Activated CD4-positive, CD25-positive, alpha-beta regulatory T cell treated with anti-CD3 and anti-CD28 coated beads, Interleukin-2, amount 50 U/mL, for 24 hours (primary cell): ENCODE data around the gene MICU2.

Experiments used
- ATAC-seq, 2 donors: fragments of 150-1000 bp; cut with Tn5 transposase; one replicate each; pipeline ENCODE4 v1.10.0; 2021; ENCODE audit warnings: mild to moderate bottlenecking in 1 of 2, moderate library complexity in 1 of 2

MICU2 gene, protein sequence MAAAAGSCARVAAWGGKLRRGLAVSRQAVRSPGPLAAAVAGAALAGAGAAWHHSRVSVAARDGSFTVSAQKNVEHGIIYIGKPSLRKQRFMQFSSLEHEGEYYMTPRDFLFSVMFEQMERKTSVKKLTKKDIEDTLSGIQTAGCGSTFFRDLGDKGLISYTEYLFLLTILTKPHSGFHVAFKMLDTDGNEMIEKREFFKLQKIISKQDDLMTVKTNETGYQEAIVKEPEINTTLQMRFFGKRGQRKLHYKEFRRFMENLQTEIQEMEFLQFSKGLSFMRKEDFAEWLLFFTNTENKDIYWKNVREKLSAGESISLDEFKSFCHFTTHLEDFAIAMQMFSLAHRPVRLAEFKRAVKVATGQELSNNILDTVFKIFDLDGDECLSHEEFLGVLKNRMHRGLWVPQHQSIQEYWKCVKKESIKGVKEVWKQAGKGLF

DNA sequence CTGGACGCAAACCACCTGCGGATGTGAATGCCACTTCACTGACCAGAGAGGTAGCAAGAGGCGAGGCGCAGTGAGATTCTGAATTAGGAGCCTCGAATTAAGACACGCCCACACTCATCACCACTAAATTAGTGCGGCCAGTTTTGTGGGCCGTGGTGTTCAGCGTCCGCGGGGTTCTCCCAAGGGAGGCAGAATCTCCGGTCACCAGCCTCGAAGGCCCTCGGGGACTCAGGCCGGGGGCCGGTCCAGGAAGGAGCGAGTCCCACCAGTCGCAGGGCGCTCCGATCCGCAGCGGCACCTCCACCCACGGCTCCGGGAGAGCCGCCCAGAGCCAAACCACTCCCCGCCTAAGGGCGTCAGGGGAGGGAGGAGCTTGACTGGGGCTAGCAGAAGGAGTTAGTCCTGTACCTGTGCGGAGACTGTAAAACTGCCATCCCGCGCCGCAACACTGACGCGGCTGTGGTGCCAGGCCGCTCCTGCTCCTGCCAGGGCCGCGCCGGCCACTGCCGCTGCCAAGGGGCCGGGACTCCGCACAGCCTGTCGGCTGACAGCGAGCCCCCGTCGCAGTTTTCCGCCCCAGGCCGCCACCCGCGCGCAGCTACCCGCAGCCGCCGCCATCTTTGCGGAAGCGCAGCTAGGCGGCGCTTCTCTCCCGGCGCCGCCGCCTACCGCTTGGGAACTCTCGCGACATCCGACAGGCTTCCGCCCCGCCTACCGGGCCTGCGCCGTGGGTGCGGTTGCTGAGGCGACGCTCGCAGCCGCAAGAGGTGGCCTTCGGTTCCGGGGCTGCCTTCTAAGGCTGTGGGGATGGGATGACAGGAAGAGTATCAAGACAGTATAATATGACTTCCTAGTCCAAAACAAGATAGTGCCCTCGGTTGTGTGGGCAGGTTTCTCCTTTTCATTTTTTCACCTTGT, at the start of gene MICU2:
Gene MICU2, minus strand, starts transcription at position 640 of the 918 bp plus-strand sequence. Its CDS starts 22 bp downstream, at position 618.
- peak; percentile 97 for ATAC-seq

GRCh38 chr13:21641629-21642028, 37.7 kb upstream of the MICU2 start:
- no peak for ATAC-seq

- no peak for ATAC-seq
Observed at GRCh38 chr13:21639561-21639960, 35.6 kb upstream of the MICU2 start.

- no peak for ATAC-seq
Observed at GRCh38 chr13:21638319-21639282, 34.6 kb upstream of the MICU2 start.

GRCh38 chr13:21637296-21637695, 33.3 kb upstream of the MICU2 start:
- ATAC-seq, result peak in 1 of 2 donors; percentile 51

GRCh38 chr13:21636656-21637055, 32.7 kb upstream of the MICU2 start:
- no peak for ATAC-seq

DNA sequence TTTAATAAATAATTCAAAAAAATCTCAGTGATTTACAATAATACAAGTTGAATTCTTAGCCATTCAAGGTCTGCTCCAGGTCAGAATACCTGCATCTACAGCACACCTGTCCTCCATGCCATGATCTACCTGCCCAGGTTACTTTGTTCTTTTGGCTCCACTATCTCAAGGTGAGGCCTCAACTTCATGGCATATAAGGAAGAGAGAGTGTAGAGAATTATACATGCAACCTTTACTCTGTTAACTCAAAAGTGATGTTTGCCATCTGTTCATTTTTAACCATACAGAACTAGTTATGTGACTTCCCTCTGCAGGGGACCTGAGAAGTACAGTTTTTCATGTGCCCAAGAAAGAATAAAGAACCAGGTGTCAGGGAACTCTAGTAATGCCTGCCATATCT, 28.2 kb upstream of the MICU2 start:
- no peak for ATAC-seq

DNA sequence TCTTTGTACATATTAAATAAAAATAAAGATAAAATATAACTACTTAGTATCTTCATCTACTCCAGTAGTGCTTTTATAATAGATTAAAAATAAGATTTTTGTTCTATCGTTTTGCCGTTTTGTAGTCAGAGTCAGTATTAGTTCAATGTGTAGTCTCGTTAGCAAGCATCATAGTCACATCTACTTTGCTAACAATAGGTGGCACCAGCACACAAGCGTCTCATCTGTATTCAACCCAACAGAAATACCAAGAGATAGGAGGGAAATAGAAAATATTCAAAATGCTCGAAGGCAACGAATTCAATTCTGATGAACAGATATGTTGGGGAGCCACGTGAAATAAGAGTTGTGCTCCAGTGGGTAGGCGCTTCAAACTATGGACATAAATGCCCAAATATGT, 21.4 kb upstream of the MICU2 start:
- no peak for ATAC-seq

DNA sequence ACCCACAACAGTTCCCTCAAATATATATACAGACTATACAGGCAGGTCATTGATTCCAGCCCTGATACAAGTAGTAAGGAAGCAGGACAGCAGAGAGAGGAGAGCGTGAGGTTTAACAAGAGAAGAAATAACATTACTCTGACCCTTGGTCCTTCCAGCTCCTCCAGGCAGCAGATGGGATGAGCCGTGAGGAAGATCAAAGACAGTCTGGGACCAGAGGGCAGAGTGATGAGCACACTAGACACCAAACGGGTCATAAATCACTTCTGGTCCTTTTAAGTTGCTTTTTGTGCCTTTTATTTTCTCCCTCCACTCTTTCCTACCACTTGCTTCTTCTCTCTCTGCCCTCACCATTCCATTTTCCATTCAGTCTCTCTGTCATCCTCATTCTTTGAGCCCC, 16.9 kb upstream of the MICU2 start:
- ATAC-seq, result no peak

DNA sequence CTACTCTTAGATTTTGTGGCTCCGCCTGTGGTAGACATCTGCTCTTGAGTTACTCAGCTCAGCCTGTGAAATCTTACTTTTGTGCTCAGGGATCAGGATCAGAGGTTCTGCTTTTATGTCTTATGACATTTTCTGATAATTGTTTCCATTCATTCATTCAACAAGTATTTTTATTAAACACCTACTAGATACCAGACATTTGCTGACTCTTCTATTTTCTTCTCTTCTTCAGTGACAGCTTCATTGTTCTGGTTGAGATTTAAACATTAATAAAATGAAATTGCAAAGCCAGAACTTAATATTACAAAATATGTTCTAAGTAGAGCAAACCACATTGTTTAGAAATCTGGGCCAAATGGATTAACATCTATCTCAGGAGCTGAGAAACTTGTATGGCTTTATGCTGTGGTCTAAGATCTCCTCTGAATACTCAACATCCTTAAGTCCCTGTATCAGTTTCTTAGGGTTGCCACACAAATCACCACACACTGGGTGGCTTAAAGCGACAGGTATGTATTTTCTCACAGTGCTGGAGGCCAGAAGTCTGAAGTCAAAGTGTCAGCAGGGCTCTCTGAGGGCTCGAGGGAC, 15.8 kb upstream of the MICU2 start:
- no peak for ATAC-seq

GRCh38 chr13:21616880-21617279, 12.9 kb upstream of the MICU2 start:
- ATAC-seq, result no peak

DNA sequence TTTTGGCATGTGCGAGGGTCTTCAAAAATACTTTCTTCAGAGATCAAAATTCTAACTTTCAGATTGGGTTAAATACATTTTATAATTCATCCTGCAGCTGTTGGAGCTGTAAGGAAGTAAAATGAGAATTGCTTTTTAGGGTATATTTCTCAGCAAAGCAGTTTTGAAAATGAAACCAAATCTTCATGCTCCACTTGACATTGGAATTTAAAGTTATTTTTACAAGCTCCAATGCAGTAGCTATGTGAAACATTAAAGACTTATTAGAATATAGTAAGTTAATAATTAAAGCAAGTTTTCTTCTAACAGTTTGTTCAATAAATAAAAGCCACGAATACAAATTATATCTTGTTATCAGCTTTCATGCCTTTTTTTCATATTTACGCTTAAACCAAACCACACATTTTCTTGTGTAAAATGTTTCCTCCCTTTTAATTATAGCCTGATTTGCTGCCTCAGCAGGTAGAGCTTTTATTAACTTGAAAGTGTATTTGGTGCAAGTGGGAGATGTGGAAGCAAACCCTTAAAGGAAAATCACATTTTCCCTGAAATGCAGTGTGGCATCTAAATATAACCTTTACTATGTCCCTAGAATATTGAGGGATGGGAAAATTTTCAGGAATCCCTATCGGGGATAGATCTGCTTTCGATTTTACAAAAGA, 12.4 kb upstream of the MICU2 start:
- ATAC-seq, result no peak

- ATAC-seq, result no peak
Observed at GRCh38 chr13:21615427-21615826, 11.5 kb upstream of the MICU2 start.

GRCh38 chr13:21613791-21614190, 9.8 kb upstream of the MICU2 start:
- ATAC-seq, result no peak

DNA sequence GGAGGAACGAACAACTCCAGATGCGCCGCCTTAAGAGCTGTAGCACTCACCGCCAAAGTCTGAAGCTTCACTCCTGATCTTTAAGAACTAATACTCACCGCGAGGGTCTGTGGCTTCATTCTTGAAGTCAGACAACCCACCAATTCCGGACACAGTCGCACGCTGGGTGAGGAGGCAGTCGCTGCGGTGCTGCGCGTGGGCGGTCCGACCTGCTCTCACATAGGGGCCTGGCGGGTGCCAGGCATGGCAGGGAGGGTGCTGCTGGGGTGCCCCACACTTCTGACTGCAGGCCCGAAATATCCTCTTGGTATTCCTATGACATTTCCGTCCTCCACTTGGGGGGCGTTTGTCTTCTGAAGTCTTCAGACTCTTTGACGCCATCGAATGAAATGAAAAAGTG, 7.4 kb upstream of the MICU2 start:
- no peak for ATAC-seq

GRCh38 chr13:21610687-21611086, 6.7 kb upstream of the MICU2 start:
- ATAC-seq, result no peak

- ATAC-seq, result no peak
Observed at GRCh38 chr13:21608961-21609360, 5.0 kb upstream of the MICU2 start.

DNA sequence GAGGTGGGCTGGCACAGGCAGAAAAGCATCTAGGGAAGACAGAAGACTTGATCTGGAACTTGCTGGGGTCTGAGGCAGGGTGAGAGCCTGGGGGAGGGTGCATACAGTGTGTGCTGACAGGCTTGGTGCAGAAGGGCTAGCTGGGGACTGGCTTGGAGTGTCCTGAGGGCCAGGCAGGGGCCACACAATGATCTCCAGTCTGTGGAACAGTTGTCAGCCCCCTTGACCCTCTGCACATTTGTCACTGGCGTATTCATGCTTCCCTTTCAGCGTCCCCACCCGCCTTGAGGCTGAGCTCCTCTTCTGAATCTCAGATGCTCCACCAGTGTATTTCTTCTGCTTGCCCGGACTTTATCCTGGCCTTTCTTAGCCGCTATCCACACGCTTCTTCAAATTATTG, 2.8 kb upstream of the MICU2 start:
- no peak for ATAC-seq

GRCh38 chr13:21606251-21606650, 2.3 kb upstream of the MICU2 start:
- no peak for ATAC-seq

DNA sequence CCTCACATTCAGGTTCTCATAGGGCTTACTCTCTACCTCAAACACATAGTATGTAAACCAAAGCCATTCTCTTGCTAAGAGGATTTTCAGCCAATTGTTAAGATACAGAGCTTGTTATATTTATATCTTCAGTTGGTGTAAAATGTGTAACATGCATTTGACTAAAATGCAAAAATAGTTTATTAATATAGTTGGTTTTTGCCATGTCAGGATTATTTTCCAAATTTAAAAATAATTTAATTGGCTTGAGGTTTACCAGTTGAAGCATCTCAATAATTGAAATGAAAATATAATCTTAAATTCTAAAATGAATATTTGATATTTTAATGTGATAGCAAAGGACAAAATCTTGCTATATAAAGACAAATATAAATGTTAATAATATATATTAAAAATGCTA, 7.2 kb downstream of the MICU2 start:
- ATAC-seq, result no peak

GRCh38 chr13:21595546-21595822, 8.5 kb downstream of the MICU2 start:
- ATAC-seq, result no peak
